ENCODE results near the gene MRNIP.

MRNIP gene

DNA sequence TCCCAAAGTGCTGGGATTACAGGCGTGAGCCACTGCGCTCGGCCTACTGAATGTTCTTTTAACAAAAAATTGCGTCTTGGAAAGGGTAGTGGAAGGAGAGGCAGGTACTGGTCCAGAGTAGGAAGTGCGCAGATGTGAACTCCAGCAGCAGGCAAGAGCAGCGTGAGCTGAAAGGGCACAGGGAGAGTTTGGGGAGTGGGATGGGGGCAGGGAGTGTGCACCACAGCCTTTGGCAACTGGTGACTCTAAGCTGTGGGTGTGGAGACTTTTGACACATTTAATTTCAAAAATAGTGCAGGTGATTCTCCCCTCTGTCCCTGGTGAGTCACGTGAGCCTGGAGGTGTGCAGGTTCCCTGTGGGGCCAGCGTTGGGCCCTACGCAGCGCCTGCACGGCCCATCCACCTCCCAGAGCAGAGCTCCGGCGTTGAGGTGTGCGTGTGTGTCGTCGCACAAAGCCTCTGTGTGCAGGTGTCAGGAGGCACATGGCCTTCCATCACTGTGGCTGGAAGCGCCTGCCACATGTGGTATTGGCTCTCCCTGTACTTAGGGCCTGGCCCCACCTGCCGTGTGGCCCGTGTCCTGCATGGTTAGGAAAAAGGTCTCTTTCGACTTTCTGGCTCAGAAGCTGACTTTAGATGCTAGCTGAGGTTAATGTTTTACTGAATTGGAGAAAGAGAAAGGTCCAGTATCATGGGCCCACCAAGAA, 26.4 kb downstream of the MRNIP start:
- Histone ChIP-seq H3K9ac (no peak overlapping the region), H3K4me2 (ENCODE audit: low read length) (no peak overlapping the region), H3K9me3 (ENCODE audit: control insufficient read depth, low read length) (no peaks in the 10 kb centered on the region), H3K4me1 (no peaks in the 10 kb centered on the region), H3K4me3 (ENCODE audit: low read depth, low read length) (no peak overlapping the region), H3K79me2 (peaks cover 16% of the 10 kb centered on the region), H3K27ac (no peak overlapping the region), H2AFZ (no peak overlapping the region), H3K27me3 (ENCODE audit: control insufficient read depth, insufficient read depth, low read length) (no peaks in the 10 kb centered on the region), H3K36me3 (ENCODE audit: control insufficient read depth, insufficient read depth, low read length) (no peaks in the 10 kb centered on the region)
- TF ChIP-seq, protein P1, sequence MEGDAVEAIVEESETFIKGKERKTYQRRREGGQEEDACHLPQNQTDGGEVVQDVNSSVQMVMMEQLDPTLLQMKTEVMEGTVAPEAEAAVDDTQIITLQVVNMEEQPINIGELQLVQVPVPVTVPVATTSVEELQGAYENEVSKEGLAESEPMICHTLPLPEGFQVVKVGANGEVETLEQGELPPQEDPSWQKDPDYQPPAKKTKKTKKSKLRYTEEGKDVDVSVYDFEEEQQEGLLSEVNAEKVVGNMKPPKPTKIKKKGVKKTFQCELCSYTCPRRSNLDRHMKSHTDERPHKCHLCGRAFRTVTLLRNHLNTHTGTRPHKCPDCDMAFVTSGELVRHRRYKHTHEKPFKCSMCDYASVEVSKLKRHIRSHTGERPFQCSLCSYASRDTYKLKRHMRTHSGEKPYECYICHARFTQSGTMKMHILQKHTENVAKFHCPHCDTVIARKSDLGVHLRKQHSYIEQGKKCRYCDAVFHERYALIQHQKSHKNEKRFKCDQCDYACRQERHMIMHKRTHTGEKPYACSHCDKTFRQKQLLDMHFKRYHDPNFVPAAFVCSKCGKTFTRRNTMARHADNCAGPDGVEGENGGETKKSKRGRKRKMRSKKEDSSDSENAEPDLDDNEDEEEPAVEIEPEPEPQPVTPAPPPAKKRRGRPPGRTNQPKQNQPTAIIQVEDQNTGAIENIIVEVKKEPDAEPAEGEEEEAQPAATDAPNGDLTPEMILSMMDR (IDR thresholded peaks at IDR 0.05) = no peak

DNA sequence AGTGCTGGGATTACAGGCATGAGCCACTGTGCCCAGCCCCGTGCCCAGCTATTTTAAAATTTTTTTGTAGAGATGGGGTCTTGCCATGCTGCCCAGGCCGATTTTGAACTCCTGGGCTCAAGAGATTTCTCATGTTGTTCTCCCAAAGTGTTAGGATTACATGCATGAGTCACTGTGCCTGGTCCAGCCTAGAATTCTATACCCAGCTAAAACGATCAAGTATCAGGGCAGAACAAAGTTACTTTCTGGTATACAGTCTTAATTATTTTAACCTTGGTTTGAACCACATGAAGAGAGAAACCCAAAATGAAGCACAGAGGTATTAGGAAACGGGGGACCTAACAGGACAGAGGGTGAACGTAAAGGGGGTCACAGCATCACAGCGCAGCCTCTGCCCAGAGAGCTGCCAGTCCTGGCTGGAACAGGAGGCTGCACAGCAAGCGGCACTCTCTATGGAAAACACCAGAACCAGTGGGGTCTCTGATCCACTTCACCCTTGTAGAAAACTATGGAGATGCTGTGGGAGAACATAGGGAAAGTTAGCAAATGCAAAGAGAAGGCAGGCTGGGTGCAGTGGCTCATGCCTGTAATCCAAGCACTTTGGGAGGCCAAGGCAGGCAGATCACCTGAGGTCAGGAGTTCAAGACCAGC, 27.7 kb downstream of the MRNIP start:
- TF ChIP-seq, protein P1 (IDR thresholded peaks at IDR 0.05) = no peak
- H3K4me2 ChIP-seq (ENCODE audit: low read length) = no peak overlapping the region
- no peak overlapping the region for H3K4me3 ChIP-seq (ENCODE audit: low read depth, low read length)
- H3K4me1 ChIP-seq = no peaks in the 10 kb centered on the region
- H3K9ac ChIP-seq = no peak overlapping the region
- H3K27me3 ChIP-seq (ENCODE audit: control insufficient read depth, insufficient read depth, low read length) = no peaks in the 10 kb centered on the region
- H3K36me3 ChIP-seq (ENCODE audit: control insufficient read depth, insufficient read depth, low read length) = no peaks in the 10 kb centered on the region
- peaks cover 19% of the 10 kb centered on the region for H3K79me2 ChIP-seq
- H3K9me3 ChIP-seq (ENCODE audit: control insufficient read depth, low read length) = no peaks in the 10 kb centered on the region
- no peak overlapping the region for H3K27ac ChIP-seq
- H2AFZ ChIP-seq = no peak overlapping the region

DNA sequence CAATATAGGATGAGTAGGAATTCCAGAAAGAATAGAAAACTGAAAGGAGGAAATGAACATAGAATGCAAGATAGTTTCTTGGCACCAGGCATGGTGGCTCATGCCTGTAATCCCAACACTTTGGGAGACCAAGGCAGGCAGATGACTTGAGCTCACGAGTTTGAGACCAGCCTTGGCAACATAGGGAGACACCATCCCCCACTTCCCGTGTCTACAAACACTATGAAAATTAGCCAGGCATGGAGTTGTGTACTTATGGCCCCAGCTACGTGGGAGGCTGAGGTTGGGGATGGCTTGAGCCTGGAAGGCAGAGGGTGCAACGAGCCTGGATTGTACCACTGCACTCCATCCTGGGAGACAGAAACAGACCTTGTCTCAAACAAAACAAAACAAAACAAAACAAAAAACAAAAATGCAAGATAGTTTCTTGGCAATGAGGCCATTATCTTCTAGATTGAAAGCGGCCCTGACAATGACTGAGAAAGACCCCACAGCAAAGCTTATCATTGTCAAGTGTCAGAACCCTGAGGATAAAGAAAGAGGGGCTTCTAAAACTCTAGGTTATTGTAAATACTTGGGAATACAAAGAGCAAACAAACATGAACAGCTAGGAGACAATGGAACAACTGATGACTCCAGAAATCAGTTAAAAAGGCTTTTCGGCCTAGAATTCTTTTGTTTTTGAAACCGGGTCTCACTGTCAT, 28.7 kb downstream of the MRNIP start:
- no peak overlapping the region for H2AFZ ChIP-seq
- TF ChIP-seq, protein P1 (IDR thresholded peaks at IDR 0.05) = no peak
- H3K4me3 ChIP-seq (ENCODE audit: low read depth, low read length) = no peak overlapping the region
- no peaks in the 10 kb centered on the region for H3K9me3 ChIP-seq (ENCODE audit: control insufficient read depth, low read length)
- H3K4me1 ChIP-seq = no peaks in the 10 kb centered on the region
- H3K79me2 ChIP-seq = peaks cover 24% of the 10 kb centered on the region
- no peaks in the 10 kb centered on the region for H3K36me3 ChIP-seq (ENCODE audit: control insufficient read depth, insufficient read depth, low read length)
- no peak overlapping the region for H3K27ac ChIP-seq
- H3K27me3 ChIP-seq (ENCODE audit: control insufficient read depth, insufficient read depth, low read length) = no peaks in the 10 kb centered on the region
- H3K4me2 ChIP-seq (ENCODE audit: low read length) = no peak overlapping the region
- H3K9ac ChIP-seq = no peak overlapping the region

DNA sequence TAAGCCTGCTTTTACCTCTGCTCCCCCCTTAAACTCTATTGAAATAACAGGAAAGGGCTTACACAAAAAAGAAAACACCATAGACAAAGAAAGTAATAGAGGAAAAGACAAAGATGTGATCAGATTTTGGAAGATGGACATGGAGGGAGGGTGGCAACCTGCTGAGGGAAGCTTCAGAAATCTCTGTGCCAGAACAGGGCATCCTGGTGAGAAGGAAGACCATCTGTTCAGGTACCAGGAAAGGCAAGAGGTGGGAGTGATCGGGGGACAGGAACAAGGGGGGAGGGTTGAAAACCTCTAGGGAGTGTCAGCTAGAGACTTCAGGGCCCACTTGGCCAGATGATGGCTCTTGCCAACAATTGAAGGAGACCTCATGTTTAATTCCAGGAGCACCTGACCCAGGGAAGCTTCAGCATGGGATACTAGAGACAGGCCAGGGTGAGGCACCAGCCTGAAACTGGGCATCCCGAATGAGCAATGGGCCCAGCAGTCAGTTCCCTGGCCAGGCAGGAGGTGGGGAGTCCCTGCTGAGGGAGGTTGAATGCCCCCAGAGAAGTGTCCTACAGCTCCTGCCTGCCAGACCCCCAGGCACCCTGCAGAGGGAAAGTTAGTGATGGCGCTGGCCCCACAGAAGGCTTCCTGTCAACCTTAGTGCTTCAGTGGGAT, 29.7 kb downstream of the MRNIP start:
- no peak overlapping the region for H3K27ac ChIP-seq
- H2AFZ ChIP-seq = no peak overlapping the region
- H3K27me3 ChIP-seq (ENCODE audit: control insufficient read depth, insufficient read depth, low read length) = no peaks in the 10 kb centered on the region
- H3K4me2 ChIP-seq (ENCODE audit: low read length) = no peak overlapping the region
- TF ChIP-seq, protein P1 (IDR thresholded peaks at IDR 0.05) = no peak
- H3K9ac ChIP-seq = no peak overlapping the region
- H3K4me3 ChIP-seq (ENCODE audit: low read depth, low read length) = no peak overlapping the region
- H3K4me1 ChIP-seq = no peaks in the 10 kb centered on the region
- no peaks in the 10 kb centered on the region for H3K9me3 ChIP-seq (ENCODE audit: control insufficient read depth, low read length)
- no peaks in the 10 kb centered on the region for H3K36me3 ChIP-seq (ENCODE audit: control insufficient read depth, insufficient read depth, low read length)
- peaks cover 27% of the 10 kb centered on the region for H3K79me2 ChIP-seq

All from parathyroid adenoma (tissue), 2 donors.